HepG2 (cell line): ENCODE data around the gene CLBA1. TPM values are rescaled to one million over a fixed set of nuclear protein-coding genes. Genes with fewer than 3 reads are reported as not detected.

Experiments
- BHLHE40 ChIP-seq: IDR thresholded peaks from 2 replicates; pipeline ENCODE4 v1.6.1; 2011; ENCODE audit warnings: low read length, improper control_type of control experiment
- ELF3 ChIP-seq: IDR thresholded peaks from 2 replicates; pipeline ENCODE4 v1.6.1; 2016; ENCODE audit warnings: missing genetic modification reagents, missing compliant biosample characterization
- ERF ChIP-seq: IDR thresholded peaks from 2 replicates; pipeline ENCODE4 v1.6.1; 2018; ENCODE audit warnings: missing biosample characterization, missing genetic modification reagents
- GATAD1 ChIP-seq: IDR thresholded peaks from 2 replicates; pipeline ENCODE4 v1.6.1; 2016; ENCODE audit warnings: missing genetic modification reagents, missing compliant biosample characterization
- HNRNPLL ChIP-seq: fragments of 200-400 bp; formaldehyde crosslinking; IDR thresholded peaks from 2 replicates; pipeline ENCODE4 v1.6.1; 2017; ENCODE audit warnings: mild to moderate bottlenecking, low read depth, low read length; ENCODE audit not compliant: poor library complexity, severe bottlenecking
- MAZ ChIP-seq, 2 experiments: sonication (generic) in 1 of 2; formaldehyde crosslinking in 1 of 2; IDR thresholded peaks; 2 replicates each; pipeline versions ENCODE4 v1.5.0 to v1.6.1; 2012 to 2020; ENCODE audit warnings: low read depth in 2 of 2, mild to moderate bottlenecking in 2 of 2, borderline replicate concordance in 1 of 2, improper control_type of control experiment in 1 of 2, low read length in 1 of 2, missing genetic modification reagents in 1 of 2, moderate library complexity in 1 of 2
- MYC ChIP-seq: sonication (generic); formaldehyde crosslinking; IDR thresholded peaks from 2 replicates; pipeline ENCODE4 v1.9.0; 2021; ENCODE audit warnings: missing genetic modification reagents, borderline replicate concordance
- NCOA1 ChIP-seq: sonication (generic); formaldehyde crosslinking; IDR thresholded peaks from 2 replicates; pipeline ENCODE4 v1.9.0; 2021; ENCODE audit warnings: missing genetic modification reagents
- PCBP2 ChIP-seq: fragments of 200-400 bp; formaldehyde crosslinking; optimal IDR thresholded peaks from 2 replicates; pipeline ENCODE3; 2018; ENCODE audit warnings: low read length, low read depth; ENCODE audit not compliant: poor library complexity, severe bottlenecking
- PHF8 ChIP-seq: sonication (generic); formaldehyde crosslinking; IDR thresholded peaks from 2 replicates; pipeline ENCODE4 v1.5.0; 2020; ENCODE audit warnings: missing genetic modification reagents
- POLR2A ChIP-seq, 2 experiments: IDR thresholded peaks; 2 replicates each; pipeline ENCODE4 v1.6.1; 2011; ENCODE audit warnings: low read depth in 2 of 2, low read length in 2 of 2, mild to moderate bottlenecking in 1 of 2, moderate library complexity in 1 of 2; ENCODE audit not compliant: insufficient read depth in 1 of 2
- REXO4 ChIP-seq: sonication (generic); formaldehyde crosslinking; IDR thresholded peaks from 2 replicates; pipeline ENCODE4 v1.8.0; 2022; ENCODE audit warnings: missing genetic modification reagents, mild to moderate bottlenecking, borderline replicate concordance
- RFX1 ChIP-seq: fragments of 450-650 bp; IDR thresholded peaks from 2 replicates; pipeline ENCODE4 v1.6.1; 2017
- SAP130 ChIP-seq: IDR thresholded peaks from 2 replicates; pipeline ENCODE4 v1.6.1; 2016; ENCODE audit warnings: low read depth
- SP2 ChIP-seq: sonication (generic); formaldehyde crosslinking; IDR thresholded peaks from 2 replicates; pipeline ENCODE4 v1.5.1; 2020; ENCODE audit warnings: mild to moderate bottlenecking, missing genetic modification reagents
- TFDP2 ChIP-seq: sonication (generic); formaldehyde crosslinking; IDR thresholded peaks from 2 replicates; pipeline ENCODE4 v1.4.0; 2020; ENCODE audit warnings: missing genetic modification reagents
- ZFP1 ChIP-seq: IDR thresholded peaks from 2 replicates; pipeline ENCODE4 v1.6.1; 2016
- ZFX ChIP-seq: sonication (generic); formaldehyde crosslinking; IDR thresholded peaks from 2 replicates; pipeline ENCODE4 v1.4.0; 2020; ENCODE audit warnings: mild to moderate bottlenecking, low read depth, missing genetic modification reagents, moderate library complexity
- ZNF460 ChIP-seq: sonication (generic); formaldehyde crosslinking; IDR thresholded peaks from 2 replicates; pipeline ENCODE4 v1.5.1; 2020; ENCODE audit warnings: missing genetic modification reagents, mild to moderate bottlenecking, borderline replicate concordance
- ZNF75D ChIP-seq: sonication (generic); formaldehyde crosslinking; IDR thresholded peaks from 2 replicates; pipeline ENCODE4 v1.8.1; 2023; ENCODE audit warnings: missing genetic modification reagents, mild to moderate bottlenecking, borderline replicate concordance
- polyA plus RNA-seq, 8 experiments: library from polyadenylated mRNA; depleted of rRNA in 3 of 8; stranded (reverse) in 7 of 8; unstranded in 1 of 8; fragments of >200 nt; fragmentation: Illumina TruSeq in 4 of 8; extraction: Trizol in 4 of 8; gene quantifications; 2 replicates each; pipeline versions ENCODE4 v1.2.1 to v1.2.3, GENCODE V29; 2011 to 2016; ENCODE audit warnings: low read depth in 4 of 8, missing spikeins in 1 of 8, mixed read lengths in 1 of 8; ENCODE audit not compliant: insufficient read depth in 1 of 8
- total RNA-seq, 5 experiments: library from RNA; depleted of rRNA; stranded (reverse); fragments of >200 nt; fragmentation: Illumina TruSeq; extraction: Trizol; gene quantifications; 2 replicates each; pipeline ENCODE4 v1.2.3, GENCODE V29; 2016; ENCODE audit warnings: low read depth in 1 of 5
- TF ChIP-seq, protein P1 (sequence below): IDR thresholded peaks from 2 replicates; pipeline ENCODE4 v1.6.1; 2016; ENCODE audit warnings: missing biosample characterization, missing genetic modification reagents, low read depth
- TF ChIP-seq, protein P2 (sequence below): sonication (generic); formaldehyde crosslinking; IDR thresholded peaks from 2 replicates; pipeline ENCODE4 v1.5.0; 2020; ENCODE audit warnings: mild to moderate bottlenecking, missing genetic modification reagents, borderline replicate concordance

Gene CLBA1
- total and polyA plus RNA-seq, 2 of the 13 experiments (the other 11 are each of a cell fraction or from before 2014, with no cell fraction given) = 1.2 to 1.4 TPM

- TF ChIP-seq POLR2A (IDR thresholded peaks at IDR 0.05; ENCODE audit: insufficient read depth in 1 of 2, low read depth in 2 of 2, low read length in 2 of 2) (0 out of 4 replicates have a peak, but pooled peaks of 1 of the 2 experiments have one; percentile 1), PHF8 (CRISPR knock-in tag) (peak; percentile 50; the same call in 1 of the 2 replicates), NCOA1 (CRISPR knock-in tag) (no peak), ELF3 (CRISPR knock-in tag) (0 out of 2 replicates have a peak, but pooled peaks have one; percentile 13), ZNF460 (CRISPR knock-in tag) (no peak), SP2 (CRISPR knock-in tag) (peak; percentile 56), PCBP2 (no peak), ZFP1 (no peak), ZNF75D (CRISPR knock-in tag) (no peak), ZFX (CRISPR knock-in tag) (peak; percentile 61), ERF (CRISPR knock-in tag) (0 out of 2 replicates have a peak, but pooled peaks have one; percentile 42), RFX1 (peak; percentile 84), MYC (CRISPR knock-in tag) (peak; percentile 33; the same call in 1 of the 2 replicates), GATAD1 (CRISPR knock-in tag) (peak; percentile 56; the same call in 1 of the 2 replicates), TFDP2 (CRISPR knock-in tag) (peak; percentile 44; the same call in 1 of the 2 replicates), SAP130 (CRISPR knock-in tag) (peak; percentile 96), REXO4 (CRISPR knock-in tag) (no peak), HNRNPLL (peak; percentile 75), BHLHE40 (no peak; the same call in 1 of the 2 replicates), MAZ (IDR thresholded peaks at IDR 0.05; ENCODE audit: borderline replicate concordance, low read depth, low read length) (no peak), MAZ (CRISPR knock-in tag; IDR thresholded peaks at IDR 0.05; ENCODE audit: low read depth) (peak; percentile 68; the same call in 1 of the 2 replicates)
- TF ChIP-seq, protein P1, sequence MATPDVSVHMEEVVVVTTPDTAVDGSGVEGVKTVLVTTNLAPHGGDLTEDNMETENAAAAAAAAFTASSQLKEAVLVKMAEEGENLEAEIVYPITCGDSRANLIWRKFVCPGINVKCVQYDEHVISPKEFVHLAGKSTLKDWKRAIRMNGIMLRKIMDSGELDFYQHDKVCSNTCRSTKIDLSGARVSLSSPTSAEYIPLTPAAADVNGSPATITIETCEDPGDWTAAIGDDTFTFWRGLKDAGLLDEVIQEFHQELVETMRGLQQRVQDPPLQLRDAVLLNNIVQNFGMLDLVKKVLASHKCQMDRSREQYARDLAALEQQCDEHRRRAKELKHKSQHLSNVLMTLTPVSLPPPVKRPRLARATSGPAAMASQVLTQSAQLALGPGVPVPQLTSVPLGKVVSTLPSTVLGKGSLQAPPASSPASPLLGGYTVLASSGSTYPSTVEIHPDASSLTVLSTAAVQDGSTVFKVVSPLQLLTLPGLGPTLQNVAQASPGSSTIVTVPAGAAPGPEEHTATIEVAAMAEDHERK (CRISPR knock-in tag) = peak; percentile 91
- TF ChIP-seq, protein P2, sequence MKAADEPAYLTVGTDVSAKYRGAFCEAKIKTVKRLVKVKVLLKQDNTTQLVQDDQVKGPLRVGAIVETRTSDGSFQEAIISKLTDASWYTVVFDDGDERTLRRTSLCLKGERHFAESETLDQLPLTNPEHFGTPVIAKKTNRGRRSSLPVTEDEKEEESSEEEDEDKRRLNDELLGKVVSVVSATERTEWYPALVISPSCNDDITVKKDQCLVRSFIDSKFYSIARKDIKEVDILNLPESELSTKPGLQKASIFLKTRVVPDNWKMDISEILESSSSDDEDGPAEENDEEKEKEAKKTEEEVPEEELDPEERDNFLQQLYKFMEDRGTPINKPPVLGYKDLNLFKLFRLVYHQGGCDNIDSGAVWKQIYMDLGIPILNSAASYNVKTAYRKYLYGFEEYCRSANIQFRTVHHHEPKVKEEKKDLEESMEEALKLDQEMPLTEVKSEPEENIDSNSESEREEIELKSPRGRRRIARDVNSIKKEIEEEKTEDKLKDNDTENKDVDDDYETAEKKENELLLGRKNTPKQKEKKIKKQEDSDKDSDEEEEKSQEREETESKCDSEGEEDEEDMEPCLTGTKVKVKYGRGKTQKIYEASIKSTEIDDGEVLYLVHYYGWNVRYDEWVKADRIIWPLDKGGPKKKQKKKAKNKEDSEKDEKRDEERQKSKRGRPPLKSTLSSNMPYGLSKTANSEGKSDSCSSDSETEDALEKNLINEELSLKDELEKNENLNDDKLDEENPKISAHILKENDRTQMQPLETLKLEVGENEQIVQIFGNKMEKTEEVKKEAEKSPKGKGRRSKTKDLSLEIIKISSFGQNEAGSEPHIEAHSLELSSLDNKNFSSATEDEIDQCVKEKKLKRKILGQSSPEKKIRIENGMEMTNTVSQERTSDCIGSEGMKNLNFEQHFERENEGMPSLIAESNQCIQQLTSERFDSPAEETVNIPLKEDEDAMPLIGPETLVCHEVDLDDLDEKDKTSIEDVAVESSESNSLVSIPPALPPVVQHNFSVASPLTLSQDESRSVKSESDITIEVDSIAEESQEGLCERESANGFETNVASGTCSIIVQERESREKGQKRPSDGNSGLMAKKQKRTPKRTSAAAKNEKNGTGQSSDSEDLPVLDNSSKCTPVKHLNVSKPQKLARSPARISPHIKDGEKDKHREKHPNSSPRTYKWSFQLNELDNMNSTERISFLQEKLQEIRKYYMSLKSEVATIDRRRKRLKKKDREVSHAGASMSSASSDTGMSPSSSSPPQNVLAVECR (CRISPR knock-in tag) = peak; percentile 93
These were observed at the start of gene CLBA1 (continued) for GRCh38 chr14:104985675-104986486.
